ENCODE data around the gene BPIFB4. TPM values are rescaled to one million over a fixed set of nuclear protein-coding genes. Genes with fewer than 3 reads are reported as not detected.
"Not testable (repeated sequence)": the region's sequence is repeated elsewhere in the genome, so short reads cannot be mapped to it uniquely, and the experiment has no call there.

Gene BPIFB4
- total RNA-seq, 1 donor from 2014 or later = not detected

- Histone ChIP-seq H3K27ac (ENCODE audit: low read depth, low read length) (no peak overlapping the region), H3K79me2 (ENCODE audit: insufficient read depth, low read length) (no peaks in the 10 kb centered on the region), H4K20me1 (ENCODE audit: insufficient read depth, low read length) (no peaks in the 10 kb centered on the region), H2AFZ (ENCODE audit: low read depth, low read length) (no peak overlapping the region), H3K4me3 (ENCODE audit: insufficient read depth, low read depth, low read length) (no peak overlapping the region), H3K4me2 (ENCODE audit: low read length) (no peak overlapping the region), H3K9me3 (ENCODE audit: insufficient read depth, low read depth, low read length) (no peaks in the 10 kb centered on the region), H3K9ac (ENCODE audit: low read length) (no peak overlapping the region), H3K4me1 (ENCODE audit: insufficient read depth, low read length) (no peaks in the 10 kb centered on the region), H3K36me3 (ENCODE audit: insufficient read depth, low read length) (no peaks in the 10 kb centered on the region), H3K27me3 (ENCODE audit: insufficient read depth, low read length) (no peaks in the 10 kb centered on the region)
- Mint-ChIP-seq H3K27ac (ENCODE audit: unreplicated experiment) (no peak overlapping the region), H3K27me3 (ENCODE audit: low read depth, unreplicated experiment) (peaks cover 31% of the 10 kb centered on the region), H3K36me3 (ENCODE audit: low read depth, unreplicated experiment) (no peaks in the 10 kb centered on the region), H3K9me3 (ENCODE audit: unreplicated experiment) (no peaks in the 10 kb centered on the region), H3K4me1 (ENCODE audit: low read depth, unreplicated experiment) (no peaks in the 10 kb centered on the region), H3K4me3 (ENCODE audit: unreplicated experiment) (no peak overlapping the region)
- FAIRE-seq (no peak), DNase-seq (ENCODE audit: low read depth) (no peak)
- TF ChIP-seq EZH2 (IDR thresholded peaks at IDR 0.05; ENCODE audit: insufficient read depth, low read length) (no peak), CTCF (IDR thresholded peaks at IDR 0.05; ENCODE audit: insufficient read depth, low read depth, low read length) (no peak)
Measured at GRCh38 chr20:33105316-33105924, 26.0 kb downstream of the BPIFB4 start.

GRCh38 chr20:33106058-33106620 is 26.7 kb downstream of the BPIFB4 start:
- H3K4me2 ChIP-seq (ENCODE audit: low read length); H3K36me3 ChIP-seq (ENCODE audit: insufficient read depth, low read length); H4K20me1 ChIP-seq (ENCODE audit: insufficient read depth, low read length); FAIRE-seq; H3K4me1 Mint-ChIP-seq (ENCODE audit: low read depth, unreplicated experiment); H3K4me1 ChIP-seq (ENCODE audit: insufficient read depth, low read length); H3K9me3 ChIP-seq (ENCODE audit: insufficient read depth, low read depth, low read length); H3K27me3 ChIP-seq (ENCODE audit: insufficient read depth, low read length); H3K4me3 Mint-ChIP-seq (ENCODE audit: unreplicated experiment); DNase-seq (ENCODE audit: low read depth); H3K27ac ChIP-seq (ENCODE audit: low read depth, low read length); H3K36me3 Mint-ChIP-seq (ENCODE audit: low read depth, unreplicated experiment); H2AFZ ChIP-seq (ENCODE audit: low read depth, low read length); H3K27ac Mint-ChIP-seq (ENCODE audit: unreplicated experiment); H3K9me3 Mint-ChIP-seq (ENCODE audit: unreplicated experiment); H3K9ac ChIP-seq (ENCODE audit: low read length); H3K4me3 ChIP-seq (ENCODE audit: insufficient read depth, low read depth, low read length); H3K79me2 ChIP-seq (ENCODE audit: insufficient read depth, low read length): not testable (repeated sequence)
- H3K27me3 Mint-ChIP-seq (ENCODE audit: low read depth, unreplicated experiment) = peaks cover 25% of the 10 kb centered on the region

GRCh38 chr20:33108661-33109060 is 29.2 kb downstream of the BPIFB4 start:
- Histone ChIP-seq H2AFZ (ENCODE audit: low read depth, low read length) (no peak overlapping the region), H3K9me3 (ENCODE audit: insufficient read depth, low read depth, low read length) (no peaks in the 10 kb centered on the region), H3K27me3 (ENCODE audit: insufficient read depth, low read length) (no peaks in the 10 kb centered on the region), H3K27ac (ENCODE audit: low read depth, low read length) (no peak overlapping the region), H3K4me1 (ENCODE audit: insufficient read depth, low read length) (no peaks in the 10 kb centered on the region), H3K36me3 (ENCODE audit: insufficient read depth, low read length) (no peaks in the 10 kb centered on the region), H4K20me1 (ENCODE audit: insufficient read depth, low read length) (no peaks in the 10 kb centered on the region), H3K9ac (ENCODE audit: low read length) (no peak overlapping the region), H3K4me3 (ENCODE audit: insufficient read depth, low read depth, low read length) (no peak overlapping the region), H3K79me2 (ENCODE audit: insufficient read depth, low read length) (no peaks in the 10 kb centered on the region), H3K4me2 (ENCODE audit: low read length) (no peak overlapping the region)
- Mint-ChIP-seq H3K4me1 (ENCODE audit: low read depth, unreplicated experiment) (no peaks in the 10 kb centered on the region), H3K36me3 (ENCODE audit: low read depth, unreplicated experiment) (no peaks in the 10 kb centered on the region), H3K9me3 (ENCODE audit: unreplicated experiment) (peaks cover 4% of the 10 kb centered on the region), H3K4me3 (ENCODE audit: unreplicated experiment) (no peak overlapping the region), H3K27me3 (ENCODE audit: low read depth, unreplicated experiment) (peaks cover 24% of the 10 kb centered on the region), H3K27ac (ENCODE audit: unreplicated experiment) (no peak overlapping the region)
- no peak for TF ChIP-seq CTCF (IDR thresholded peaks at IDR 0.05; ENCODE audit: insufficient read depth, low read depth, low read length)
- TF ChIP-seq EZH2 (IDR thresholded peaks at IDR 0.05; ENCODE audit: insufficient read depth, low read length) = no peak
- no peak for FAIRE-seq
- DNase-seq (ENCODE audit: low read depth) = no peak
